ENCODE measurements around the gene TRIM44. TPM values are rescaled to one million over a fixed set of nuclear protein-coding genes. Genes with fewer than 3 reads are reported as not detected.
"Not testable (repeated sequence)": the region's sequence is repeated elsewhere in the genome, so short reads cannot be mapped to it uniquely, and the experiment has no call there.

The TRIM44 gene
- total RNA-seq, 2 experiments from 2014 or later = 11.3 to 19.9 TPM

- TF ChIP-seq EZH2phosphoT487 (IDR thresholded peaks at IDR 0.05; ENCODE audit: borderline replicate concordance, low read depth, low read length) (no peak), CTCF (conservative IDR thresholded peaks at IDR 0.05; ENCODE audit: low read length) (no peak)
Observed at GRCh38 chr11:35752115-35752514, 89.5 kb downstream of the TRIM44 start.

GRCh38 chr11:35753573-35753972 lies 91.0 kb downstream of the TRIM44 start:
- H3K79me2 ChIP-seq (ENCODE audit: insufficient read depth, low read depth, low read length); H3K4me2 ChIP-seq (ENCODE audit: low read length); POLR2A ChIA-PET; H3K9me3 ChIP-seq (ENCODE audit: low read length); H4K20me1 ChIP-seq (ENCODE audit: insufficient read depth, low read length); H3K27ac ChIP-seq (ENCODE audit: low read depth, low read length, poor library complexity, severe bottlenecking); DNase-seq (ENCODE audit: low spot score); H3K36me3 ChIP-seq (ENCODE audit: insufficient read depth, low read length); intact Hi-C loops (cut with micrococcal nuclease; ENCODE audit: unreplicated experiment); CTCF ChIA-PET (ENCODE audit: unreplicated experiment); H3K4me1 ChIP-seq (ENCODE audit: insufficient read depth, low read length, poor library complexity, severe bottlenecking); H3K4me3 ChIP-seq (ENCODE audit: low read depth, low read length, poor library complexity, severe bottlenecking); H3K9me2 ChIP-seq (ENCODE audit: insufficient read depth, low read length); BruUV-seq (replicated peaks); H2AFZ ChIP-seq (ENCODE audit: low read length): not testable (repeated sequence)

More at GRCh38 chr11:35752115-35752514, 89.5 kb downstream of the TRIM44 start:
- no peak for DNase-seq (ENCODE audit: low spot score)
- H4K20me1 ChIP-seq (ENCODE audit: insufficient read depth, low read length) = no peaks in the 10 kb centered on the region
- intact Hi-C loops (cut with micrococcal nuclease; ENCODE audit: unreplicated experiment) = no loop called here
- ChIA-PET CTCF (ENCODE audit: unreplicated experiment) (no interaction called here), POLR2A (no interaction called here)
- H2AFZ ChIP-seq (ENCODE audit: low read length) = no peak overlapping the region
- no peaks in the 10 kb centered on the region for H3K9me2 ChIP-seq (ENCODE audit: insufficient read depth, low read length)
- no peak overlapping the region for H3K4me3 ChIP-seq (ENCODE audit: low read depth, low read length, poor library complexity, severe bottlenecking)
- no peak overlapping the region for H3K4me2 ChIP-seq (ENCODE audit: low read length)
- BruUV-seq (replicated peaks) = no TSS peak
- no peak overlapping the region for H3K27ac ChIP-seq (ENCODE audit: low read depth, low read length, poor library complexity, severe bottlenecking)
- H3K4me1 ChIP-seq (ENCODE audit: insufficient read depth, low read length, poor library complexity, severe bottlenecking) = no peaks in the 10 kb centered on the region
- H3K36me3 ChIP-seq (ENCODE audit: insufficient read depth, low read length) = no peaks in the 10 kb centered on the region
- no peaks in the 10 kb centered on the region for H3K79me2 ChIP-seq (ENCODE audit: insufficient read depth, low read depth, low read length)
- H3K9me3 ChIP-seq (ENCODE audit: low read length) = no peaks in the 10 kb centered on the region

GRCh38 chr11:35759951-35760350 lies 97.4 kb downstream of the TRIM44 start:
- BruUV-seq (replicated peaks); H3K27ac ChIP-seq (ENCODE audit: low read depth, low read length, poor library complexity, severe bottlenecking); H3K4me2 ChIP-seq (ENCODE audit: low read length); H3K79me2 ChIP-seq (ENCODE audit: insufficient read depth, low read depth, low read length); H3K36me3 ChIP-seq (ENCODE audit: insufficient read depth, low read length); H3K4me1 ChIP-seq (ENCODE audit: insufficient read depth, low read length, poor library complexity, severe bottlenecking); H2AFZ ChIP-seq (ENCODE audit: low read length); POLR2A ChIA-PET; H4K20me1 ChIP-seq (ENCODE audit: insufficient read depth, low read length); H3K9me2 ChIP-seq (ENCODE audit: insufficient read depth, low read length); H3K9me3 ChIP-seq (ENCODE audit: low read length); CTCF ChIA-PET (ENCODE audit: unreplicated experiment); DNase-seq (ENCODE audit: low spot score); H3K4me3 ChIP-seq (ENCODE audit: low read depth, low read length, poor library complexity, severe bottlenecking); intact Hi-C loops (cut with micrococcal nuclease; ENCODE audit: unreplicated experiment): not testable (repeated sequence)

GRCh38 chr11:35761899-35762298 lies 99.3 kb downstream of the TRIM44 start:
- no peaks in the 10 kb centered on the region for H3K4me1 ChIP-seq (ENCODE audit: insufficient read depth, low read length, poor library complexity, severe bottlenecking)
- no peak for DNase-seq (ENCODE audit: low spot score)
- H3K4me2 ChIP-seq (ENCODE audit: low read length) = no peak overlapping the region
- TF ChIP-seq EZH2phosphoT487 (IDR thresholded peaks at IDR 0.05; ENCODE audit: borderline replicate concordance, low read depth, low read length) = no peak
- TF ChIP-seq CTCF (conservative IDR thresholded peaks at IDR 0.05; ENCODE audit: low read length) = no peak
- ChIA-PET POLR2A (no interaction called here), CTCF (ENCODE audit: unreplicated experiment) (no interaction called here)
- no peaks in the 10 kb centered on the region for H3K9me2 ChIP-seq (ENCODE audit: insufficient read depth, low read length)
- no peak overlapping the region for H3K4me3 ChIP-seq (ENCODE audit: low read depth, low read length, poor library complexity, severe bottlenecking)
- BruUV-seq (replicated peaks) = no TSS peak
- H3K79me2 ChIP-seq (ENCODE audit: insufficient read depth, low read depth, low read length) = no peaks in the 10 kb centered on the region
- H3K9me3 ChIP-seq (ENCODE audit: low read length) = no peaks in the 10 kb centered on the region
- no peak overlapping the region for H3K27ac ChIP-seq (ENCODE audit: low read depth, low read length, poor library complexity, severe bottlenecking)
- H3K36me3 ChIP-seq (ENCODE audit: insufficient read depth, low read length) = no peaks in the 10 kb centered on the region
- no peak overlapping the region for H2AFZ ChIP-seq (ENCODE audit: low read length)
- no peaks in the 10 kb centered on the region for H4K20me1 ChIP-seq (ENCODE audit: insufficient read depth, low read length)
- intact Hi-C loops (cut with micrococcal nuclease; ENCODE audit: unreplicated experiment) = no loop called here
